Measurements from ENCODE around the gene FKBP1A.
A peak's percentile ranks its signal among the peaks of the same experiment; 100 is the strongest.

Gene FKBP1A

DNA sequence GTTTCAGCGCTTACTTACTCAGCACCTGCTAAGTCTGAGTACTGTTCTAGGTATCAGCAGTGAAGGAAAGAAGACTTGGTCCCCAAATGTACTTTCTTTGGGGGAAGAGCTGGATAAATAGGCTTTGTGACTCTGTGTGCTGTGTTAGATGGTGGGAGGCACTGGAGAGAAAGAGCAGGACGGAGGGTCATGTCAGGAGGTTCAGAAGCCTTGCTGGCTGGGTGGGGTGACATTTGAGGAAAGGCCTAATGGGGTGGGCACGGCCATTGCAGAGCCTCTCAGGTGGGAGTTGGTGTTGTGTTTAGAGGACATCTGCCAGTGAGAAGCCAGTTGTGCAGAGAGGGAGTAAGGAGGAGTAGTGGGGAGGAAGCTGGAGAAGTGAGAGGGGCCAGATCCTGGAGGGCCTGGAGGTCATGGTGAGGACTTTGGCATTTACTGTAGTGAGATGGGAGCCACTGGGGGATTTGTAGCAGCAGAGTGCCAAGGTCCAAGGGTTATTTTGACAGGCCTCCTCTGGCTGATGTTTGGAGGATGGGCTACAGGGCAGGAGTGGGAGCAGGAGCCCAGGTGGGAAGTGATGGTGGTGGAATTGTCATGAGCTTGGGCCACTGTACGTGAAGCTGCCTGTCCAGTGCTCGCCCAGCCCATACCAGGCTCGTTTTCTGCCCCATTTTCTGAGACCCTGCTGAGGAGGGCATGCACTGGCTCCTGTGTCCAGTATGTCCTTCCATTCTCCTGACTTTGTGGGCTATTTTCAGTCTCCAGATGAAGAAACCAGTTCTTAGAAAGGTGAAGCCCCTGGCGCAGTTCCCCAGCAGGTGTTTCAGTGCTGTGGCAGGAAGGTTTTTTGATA is 64.8 kb downstream of the FKBP1A start:
- TF ChIP-seq, protein P1, sequence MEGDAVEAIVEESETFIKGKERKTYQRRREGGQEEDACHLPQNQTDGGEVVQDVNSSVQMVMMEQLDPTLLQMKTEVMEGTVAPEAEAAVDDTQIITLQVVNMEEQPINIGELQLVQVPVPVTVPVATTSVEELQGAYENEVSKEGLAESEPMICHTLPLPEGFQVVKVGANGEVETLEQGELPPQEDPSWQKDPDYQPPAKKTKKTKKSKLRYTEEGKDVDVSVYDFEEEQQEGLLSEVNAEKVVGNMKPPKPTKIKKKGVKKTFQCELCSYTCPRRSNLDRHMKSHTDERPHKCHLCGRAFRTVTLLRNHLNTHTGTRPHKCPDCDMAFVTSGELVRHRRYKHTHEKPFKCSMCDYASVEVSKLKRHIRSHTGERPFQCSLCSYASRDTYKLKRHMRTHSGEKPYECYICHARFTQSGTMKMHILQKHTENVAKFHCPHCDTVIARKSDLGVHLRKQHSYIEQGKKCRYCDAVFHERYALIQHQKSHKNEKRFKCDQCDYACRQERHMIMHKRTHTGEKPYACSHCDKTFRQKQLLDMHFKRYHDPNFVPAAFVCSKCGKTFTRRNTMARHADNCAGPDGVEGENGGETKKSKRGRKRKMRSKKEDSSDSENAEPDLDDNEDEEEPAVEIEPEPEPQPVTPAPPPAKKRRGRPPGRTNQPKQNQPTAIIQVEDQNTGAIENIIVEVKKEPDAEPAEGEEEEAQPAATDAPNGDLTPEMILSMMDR (IDR thresholded peaks at IDR 0.05; ENCODE audit: low read depth, low read length) = no peak
- no peak for DNase-seq
- Histone ChIP-seq H3K4me3 (ENCODE audit: low read depth, low read length) (no peak overlapping the region), H3K9me3 (no peaks in the 10 kb centered on the region), H3K36me3 (no peaks in the 10 kb centered on the region), H3K4me1 (no peaks in the 10 kb centered on the region), H3K27me3 (no peaks in the 10 kb centered on the region)

DNA sequence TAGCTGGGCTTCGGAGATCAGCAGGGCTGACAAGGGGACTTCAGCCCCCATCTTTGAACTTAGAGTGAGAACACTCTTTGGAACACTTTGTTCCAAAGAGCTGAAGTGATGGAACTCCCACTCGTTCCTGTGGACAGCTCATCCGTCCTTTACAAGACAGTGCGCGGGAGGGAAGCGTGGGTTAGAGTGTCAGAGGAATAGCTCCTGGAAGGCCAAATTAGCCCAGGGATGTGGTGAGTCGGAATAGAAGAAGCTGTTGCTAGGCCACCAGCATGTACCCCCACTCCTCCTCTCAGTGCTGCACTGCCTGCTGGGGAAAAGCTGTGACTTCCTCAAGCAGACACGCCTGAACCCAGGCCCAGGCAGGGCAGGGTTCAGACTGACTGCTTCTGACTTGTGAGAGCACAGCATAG is 65.6 kb downstream of the FKBP1A start:
- Histone ChIP-seq H3K36me3 (no peaks in the 10 kb centered on the region), H3K4me1 (no peaks in the 10 kb centered on the region), H3K9me3 (no peaks in the 10 kb centered on the region), H3K27me3 (no peaks in the 10 kb centered on the region), H3K4me3 (ENCODE audit: low read depth, low read length) (no peak overlapping the region)
- no peak for DNase-seq
- TF ChIP-seq, protein P1 (IDR thresholded peaks at IDR 0.05; ENCODE audit: low read depth, low read length) = no peak

DNA sequence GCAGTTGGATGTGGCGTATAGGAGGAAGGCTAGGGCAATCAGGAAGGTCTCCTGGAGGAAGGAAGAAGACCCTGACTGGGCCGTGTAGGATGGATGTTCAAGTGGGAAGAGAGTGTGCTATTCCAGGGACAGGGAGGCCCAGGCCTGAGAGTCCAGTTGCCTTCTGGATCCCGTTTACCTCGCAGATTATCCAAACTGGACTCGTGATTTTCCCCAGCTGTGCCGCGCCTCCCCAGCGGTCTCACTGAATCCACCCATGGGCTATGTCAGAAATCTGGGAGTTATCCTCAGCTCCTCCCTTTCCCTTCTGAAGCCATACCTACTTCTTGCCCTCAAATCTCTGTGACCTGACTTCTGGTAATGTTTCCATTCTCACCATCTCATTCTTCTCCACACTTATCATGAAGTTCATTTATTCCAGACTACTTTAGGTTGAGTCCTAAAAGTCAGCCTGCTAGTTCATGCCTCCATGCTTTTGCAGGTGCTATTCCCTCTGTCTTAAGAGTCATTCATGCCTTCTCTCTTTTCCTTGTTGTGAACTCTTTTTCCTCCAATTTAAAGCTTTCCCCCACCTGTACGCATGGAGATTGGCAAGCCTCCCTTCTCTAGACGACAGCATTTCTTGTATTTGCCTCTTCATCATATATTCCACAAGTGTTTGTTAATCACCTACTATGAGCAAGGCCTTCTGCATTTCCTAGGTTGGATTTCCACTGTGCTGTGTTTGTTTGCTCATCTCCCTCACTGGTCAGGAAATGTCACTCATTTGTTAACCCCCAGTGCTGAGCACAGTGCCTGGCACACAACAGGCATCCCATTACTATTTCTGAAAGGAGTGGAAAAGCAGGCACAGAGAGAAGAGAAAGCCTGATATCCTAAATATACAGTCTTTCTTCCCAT is 66.6 kb downstream of the FKBP1A start:
- no peaks in the 10 kb centered on the region for H3K4me1 ChIP-seq
- DNase-seq = no peak
- no peaks in the 10 kb centered on the region for H3K36me3 ChIP-seq
- peak overlapping the region; percentile 84 for H3K4me3 ChIP-seq (ENCODE audit: low read depth, low read length)
- H3K27me3 ChIP-seq = no peaks in the 10 kb centered on the region
- H3K9me3 ChIP-seq = no peaks in the 10 kb centered on the region
- TF ChIP-seq, protein P1 (IDR thresholded peaks at IDR 0.05; ENCODE audit: low read depth, low read length) = no peak

DNA sequence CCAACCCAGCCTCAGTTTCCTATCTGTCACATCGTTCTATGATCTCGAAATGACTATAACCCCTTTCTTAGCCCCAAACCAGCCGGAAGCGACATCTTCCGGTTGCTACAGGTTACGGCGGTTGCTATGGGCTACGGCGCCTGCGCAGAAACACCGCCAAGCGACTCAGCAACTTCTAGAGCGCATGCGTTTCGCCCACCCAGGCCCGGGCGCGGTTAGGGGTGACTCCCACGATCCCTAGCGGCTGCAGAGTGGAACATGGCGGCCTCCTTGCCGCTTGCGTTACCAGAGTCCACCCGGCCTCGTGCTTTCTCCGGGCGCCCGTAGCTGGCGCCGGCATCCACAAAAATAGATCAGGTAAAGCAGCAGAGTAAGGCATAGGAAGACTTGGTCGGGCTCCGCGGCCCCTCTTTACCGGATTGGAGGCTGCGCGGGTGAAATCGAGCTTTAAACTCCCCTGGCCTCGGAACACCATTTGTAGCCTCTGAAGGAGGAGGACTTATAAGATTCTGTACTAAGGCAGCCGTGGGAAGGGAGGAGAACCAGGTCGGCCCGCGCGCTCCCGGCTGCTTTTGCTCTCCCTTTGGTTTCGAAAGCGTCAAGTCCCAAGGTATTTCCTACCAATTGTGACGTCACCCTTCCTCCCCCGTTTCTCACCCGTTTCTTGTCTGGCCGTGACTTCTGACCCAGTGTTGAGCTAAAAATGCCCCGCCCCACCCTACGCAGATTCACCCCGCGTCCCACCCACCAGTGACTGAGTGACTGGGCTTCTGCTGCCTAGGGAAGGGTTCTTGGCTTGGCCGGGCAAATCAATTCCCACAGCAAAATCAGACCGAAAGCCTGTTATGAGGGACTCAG is 67.5 kb downstream of the FKBP1A start:
- Histone ChIP-seq H3K9me3 (no peaks in the 10 kb centered on the region), H3K27me3 (no peaks in the 10 kb centered on the region), H3K4me3 (ENCODE audit: low read depth, low read length) (peak overlapping the region; percentile 84), H3K36me3 (no peaks in the 10 kb centered on the region), H3K4me1 (no peaks in the 10 kb centered on the region)
- DNase-seq = peak; percentile 92
- TF ChIP-seq, protein P1 (IDR thresholded peaks at IDR 0.05; ENCODE audit: low read depth, low read length) = no peak

DNA sequence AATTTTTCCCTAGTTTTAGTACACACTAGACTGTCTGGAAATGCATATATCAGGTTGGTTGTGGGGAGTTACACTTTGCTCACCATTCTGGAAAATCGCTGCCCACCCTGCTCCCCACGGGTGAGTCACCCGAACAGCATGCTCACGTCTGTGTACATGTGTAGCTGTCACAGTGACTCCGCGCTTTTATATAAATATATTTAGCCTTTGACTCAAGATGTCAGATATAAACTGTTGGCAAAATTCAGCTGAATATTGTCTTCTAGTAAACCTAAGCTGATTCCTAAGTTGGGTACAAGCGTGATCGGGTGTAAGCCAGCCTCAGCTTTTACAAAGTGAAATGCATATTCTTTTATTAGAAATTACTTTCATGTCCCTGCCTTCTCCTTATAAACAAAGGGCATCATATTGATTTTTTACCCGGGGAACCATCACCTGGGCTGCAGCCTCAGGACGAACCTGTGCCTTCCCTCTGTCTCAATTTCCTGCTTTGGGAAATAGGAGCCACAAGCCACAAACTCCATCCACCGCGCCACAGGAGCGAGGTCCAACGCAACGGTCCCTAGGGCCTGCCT is 68.2 kb downstream of the FKBP1A start:
- no peaks in the 10 kb centered on the region for H3K36me3 ChIP-seq
- no peaks in the 10 kb centered on the region for H3K4me1 ChIP-seq
- no peaks in the 10 kb centered on the region for H3K27me3 ChIP-seq
- TF ChIP-seq, protein P1 (IDR thresholded peaks at IDR 0.05; ENCODE audit: low read depth, low read length) = no peak
- DNase-seq = no peak
- H3K9me3 ChIP-seq = no peaks in the 10 kb centered on the region
- H3K4me3 ChIP-seq (ENCODE audit: low read depth, low read length) = peak overlapping the region; percentile 84

Data from BE2C (cell line).